ENCODE data around the gene PTPRT. TPM values are rescaled to one million over a fixed set of nuclear protein-coding genes. Genes with fewer than 3 reads are reported as not detected.

PTPRT gene
- total RNA-seq, 1 experiment from 2014 or later: not detected

DNA sequence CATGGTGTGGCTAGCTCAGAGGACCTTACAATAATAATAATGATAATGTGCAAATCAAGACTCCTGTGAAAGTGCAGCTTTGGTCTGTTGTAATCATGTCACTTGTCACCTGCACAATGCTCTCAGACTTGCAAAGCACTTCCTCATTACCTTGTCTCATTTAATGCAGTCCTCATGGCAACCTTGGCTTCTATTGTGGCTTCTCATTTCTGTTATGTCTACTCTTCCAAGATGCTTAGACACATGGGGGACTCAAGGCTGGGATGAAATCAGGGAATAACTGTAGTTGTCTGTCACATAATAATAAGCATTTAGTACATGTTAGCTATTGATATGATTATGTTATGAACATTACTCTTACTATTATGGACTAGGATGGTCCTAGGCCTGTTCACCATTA is 484.2 kb downstream of the PTPRT start:
- H3K9me3 ChIP-seq (ENCODE audit: control insufficient read depth, insufficient read depth, low read depth, low read length): no peaks in the 10 kb centered on the region
- TF ChIP-seq POLR2AphosphoS5 (IDR thresholded peaks at IDR 0.05; ENCODE audit: low read depth, low read length) (no peak), SIN3A (IDR thresholded peaks at IDR 0.05; ENCODE audit: borderline replicate concordance, insufficient read depth, low read depth, low read length) (no peak), TCF7L2 (IDR thresholded peaks at IDR 0.05; ENCODE audit: low read depth, low read length) (no peak)
- TF ChIP-seq, protein P1, sequence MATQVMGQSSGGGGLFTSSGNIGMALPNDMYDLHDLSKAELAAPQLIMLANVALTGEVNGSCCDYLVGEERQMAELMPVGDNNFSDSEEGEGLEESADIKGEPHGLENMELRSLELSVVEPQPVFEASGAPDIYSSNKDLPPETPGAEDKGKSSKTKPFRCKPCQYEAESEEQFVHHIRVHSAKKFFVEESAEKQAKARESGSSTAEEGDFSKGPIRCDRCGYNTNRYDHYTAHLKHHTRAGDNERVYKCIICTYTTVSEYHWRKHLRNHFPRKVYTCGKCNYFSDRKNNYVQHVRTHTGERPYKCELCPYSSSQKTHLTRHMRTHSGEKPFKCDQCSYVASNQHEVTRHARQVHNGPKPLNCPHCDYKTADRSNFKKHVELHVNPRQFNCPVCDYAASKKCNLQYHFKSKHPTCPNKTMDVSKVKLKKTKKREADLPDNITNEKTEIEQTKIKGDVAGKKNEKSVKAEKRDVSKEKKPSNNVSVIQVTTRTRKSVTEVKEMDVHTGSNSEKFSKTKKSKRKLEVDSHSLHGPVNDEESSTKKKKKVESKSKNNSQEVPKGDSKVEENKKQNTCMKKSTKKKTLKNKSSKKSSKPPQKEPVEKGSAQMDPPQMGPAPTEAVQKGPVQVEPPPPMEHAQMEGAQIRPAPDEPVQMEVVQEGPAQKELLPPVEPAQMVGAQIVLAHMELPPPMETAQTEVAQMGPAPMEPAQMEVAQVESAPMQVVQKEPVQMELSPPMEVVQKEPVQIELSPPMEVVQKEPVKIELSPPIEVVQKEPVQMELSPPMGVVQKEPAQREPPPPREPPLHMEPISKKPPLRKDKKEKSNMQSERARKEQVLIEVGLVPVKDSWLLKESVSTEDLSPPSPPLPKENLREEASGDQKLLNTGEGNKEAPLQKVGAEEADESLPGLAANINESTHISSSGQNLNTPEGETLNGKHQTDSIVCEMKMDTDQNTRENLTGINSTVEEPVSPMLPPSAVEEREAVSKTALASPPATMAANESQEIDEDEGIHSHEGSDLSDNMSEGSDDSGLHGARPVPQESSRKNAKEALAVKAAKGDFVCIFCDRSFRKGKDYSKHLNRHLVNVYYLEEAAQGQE (IDR thresholded peaks at IDR 0.05; ENCODE audit: insufficient read depth in 1 of 2, low read depth in 2 of 2, low read length in 1 of 2): no peak
- TF ChIP-seq, protein P2, sequence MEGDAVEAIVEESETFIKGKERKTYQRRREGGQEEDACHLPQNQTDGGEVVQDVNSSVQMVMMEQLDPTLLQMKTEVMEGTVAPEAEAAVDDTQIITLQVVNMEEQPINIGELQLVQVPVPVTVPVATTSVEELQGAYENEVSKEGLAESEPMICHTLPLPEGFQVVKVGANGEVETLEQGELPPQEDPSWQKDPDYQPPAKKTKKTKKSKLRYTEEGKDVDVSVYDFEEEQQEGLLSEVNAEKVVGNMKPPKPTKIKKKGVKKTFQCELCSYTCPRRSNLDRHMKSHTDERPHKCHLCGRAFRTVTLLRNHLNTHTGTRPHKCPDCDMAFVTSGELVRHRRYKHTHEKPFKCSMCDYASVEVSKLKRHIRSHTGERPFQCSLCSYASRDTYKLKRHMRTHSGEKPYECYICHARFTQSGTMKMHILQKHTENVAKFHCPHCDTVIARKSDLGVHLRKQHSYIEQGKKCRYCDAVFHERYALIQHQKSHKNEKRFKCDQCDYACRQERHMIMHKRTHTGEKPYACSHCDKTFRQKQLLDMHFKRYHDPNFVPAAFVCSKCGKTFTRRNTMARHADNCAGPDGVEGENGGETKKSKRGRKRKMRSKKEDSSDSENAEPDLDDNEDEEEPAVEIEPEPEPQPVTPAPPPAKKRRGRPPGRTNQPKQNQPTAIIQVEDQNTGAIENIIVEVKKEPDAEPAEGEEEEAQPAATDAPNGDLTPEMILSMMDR (IDR thresholded peaks at IDR 0.05): no peak
- CTCF ChIA-PET: no interaction called here
- intact Hi-C loops (cut with micrococcal nuclease; ENCODE audit: unreplicated experiment) (no loop called here), in situ Hi-C loops (cut with HindIII; ENCODE audit: low pct_unique_long_range_greater_than_20kb, low sequenced_read_pairs) (no loop called here)
- no peak for DNase-seq (ENCODE audit: low read depth, low spot score)
- no peaks in the 10 kb centered on the region for H3K27me3 ChIP-seq (ENCODE audit: control insufficient read depth, insufficient read depth, low read length)
- no peak overlapping the region for H3K4me3 ChIP-seq (ENCODE audit: low read depth in 2 of 2, low read length in 2 of 2)
- H3K27ac ChIP-seq (ENCODE audit: low read length): no peak overlapping the region
- no peaks in the 10 kb centered on the region for H3K36me3 ChIP-seq (ENCODE audit: control insufficient read depth, insufficient read depth, low read length)
- BruUV-seq (replicated peaks): no TSS peak
- no peak for ATAC-seq
- POLR2A ChIA-PET: no interaction called here
- no peaks in the 10 kb centered on the region for H3K4me1 ChIP-seq (ENCODE audit: control insufficient read depth, insufficient read depth, low read length)

DNA sequence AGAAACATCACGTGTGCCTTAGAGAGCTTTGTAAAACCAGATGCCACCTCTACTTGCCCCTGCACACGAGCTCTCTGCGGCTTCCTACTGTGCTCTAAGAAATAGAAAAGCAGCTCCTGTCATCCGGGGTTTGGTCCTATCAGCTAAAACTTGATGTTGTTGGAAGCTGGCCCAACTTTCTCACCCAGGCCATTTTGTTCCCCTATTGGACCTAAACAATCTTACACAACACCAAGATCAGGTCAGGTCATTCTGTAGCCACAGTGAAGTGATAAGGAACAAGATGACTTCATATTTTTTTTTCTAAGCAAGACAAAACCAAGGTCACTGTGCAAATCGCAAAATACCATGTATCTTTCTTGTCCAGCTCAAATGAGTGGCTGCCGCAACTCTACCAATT is 486.0 kb downstream of the PTPRT start:
- POLR2A ChIA-PET: no interaction called here
- Histone ChIP-seq H3K4me3 (ENCODE audit: low read depth in 2 of 2, low read length in 2 of 2) (no peak overlapping the region), H3K27ac (ENCODE audit: low read length) (no peak overlapping the region), H3K36me3 (ENCODE audit: control insufficient read depth, insufficient read depth, low read length) (no peaks in the 10 kb centered on the region), H3K9me3 (ENCODE audit: control insufficient read depth, insufficient read depth, low read depth, low read length) (no peaks in the 10 kb centered on the region), H3K27me3 (ENCODE audit: control insufficient read depth, insufficient read depth, low read length) (no peaks in the 10 kb centered on the region; the same call in 1 of the 2 replicates), H3K4me1 (ENCODE audit: control insufficient read depth, insufficient read depth, low read length) (no peaks in the 10 kb centered on the region)
- DNase-seq (ENCODE audit: low read depth, low spot score): no peak
- TF ChIP-seq TCF7L2 (IDR thresholded peaks at IDR 0.05; ENCODE audit: low read depth, low read length): no peak
- in situ Hi-C loops (cut with HindIII; ENCODE audit: low pct_unique_long_range_greater_than_20kb, low sequenced_read_pairs): no loop called here
- intact Hi-C loops (cut with micrococcal nuclease; ENCODE audit: unreplicated experiment): no loop called here
- CTCF ChIA-PET: no interaction called here
- no TSS peak for BruUV-seq (replicated peaks)
- no peak for ATAC-seq

DNA sequence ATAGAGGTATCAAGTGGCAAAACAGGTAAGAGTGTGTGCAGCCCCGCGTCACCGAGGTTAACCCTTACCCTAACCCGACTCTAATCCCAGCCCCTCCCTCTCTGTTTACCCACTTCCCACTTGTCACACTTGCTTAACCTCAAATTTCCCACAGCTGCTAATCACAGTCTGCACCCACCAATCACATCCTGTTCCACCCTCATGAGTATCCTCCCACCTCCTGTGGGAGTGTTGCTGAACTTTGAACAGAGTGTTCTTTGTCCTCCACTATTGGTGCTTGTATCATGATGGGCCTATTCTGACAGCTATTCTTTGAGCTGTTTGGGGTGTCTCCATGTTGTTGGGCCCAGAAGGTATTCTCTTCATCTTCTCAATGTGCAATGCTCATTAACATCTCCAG is 487.8 kb downstream of the PTPRT start:
- no peaks in the 10 kb centered on the region for H3K4me1 ChIP-seq (ENCODE audit: control insufficient read depth, insufficient read depth, low read length)
- TF ChIP-seq, protein P2 (IDR thresholded peaks at IDR 0.05): no peak
- TF ChIP-seq POLR2AphosphoS5 (IDR thresholded peaks at IDR 0.05; ENCODE audit: low read depth, low read length): no peak
- no peak for TF ChIP-seq SIN3A (IDR thresholded peaks at IDR 0.05; ENCODE audit: borderline replicate concordance, insufficient read depth, low read depth, low read length)
- TF ChIP-seq, protein P1 (IDR thresholded peaks at IDR 0.05; ENCODE audit: insufficient read depth in 1 of 2, low read depth in 2 of 2, low read length in 1 of 2): no peak
- TF ChIP-seq TCF7L2 (IDR thresholded peaks at IDR 0.05; ENCODE audit: low read depth, low read length): no peak
- H3K4me3 ChIP-seq (ENCODE audit: low read depth in 2 of 2, low read length in 2 of 2): no peak overlapping the region
- DNase-seq (ENCODE audit: low read depth, low spot score): no peak
- BruUV-seq (replicated peaks): no TSS peak
- intact Hi-C loops (cut with micrococcal nuclease; ENCODE audit: unreplicated experiment): no loop called here
- no peaks in the 10 kb centered on the region for H3K36me3 ChIP-seq (ENCODE audit: control insufficient read depth, insufficient read depth, low read length)
- in situ Hi-C loops (cut with HindIII; ENCODE audit: low pct_unique_long_range_greater_than_20kb, low sequenced_read_pairs): no loop called here
- H3K27ac ChIP-seq (ENCODE audit: low read length): no peak overlapping the region
- ChIA-PET CTCF (no interaction called here), POLR2A (no interaction called here)
- no peak for ATAC-seq
- no peaks in the 10 kb centered on the region; the same call in 1 of the 2 replicates for H3K27me3 ChIP-seq (ENCODE audit: control insufficient read depth, insufficient read depth, low read length)
- H3K9me3 ChIP-seq (ENCODE audit: control insufficient read depth, insufficient read depth, low read depth, low read length): no peaks in the 10 kb centered on the region

Measured in Panc1 (cell line).